GM15510 (cell line): Measurements from ENCODE around the gene DNM2.

Experiments
- POLR2A ChIP-seq: IDR thresholded peaks from 3 replicates; pipeline ENCODE4 v1.6.1; 2011; ENCODE audit warnings: borderline replicate concordance; ENCODE audit not compliant: insufficient read length; ENCODE audit errors: extremely low read depth

The DNM2 gene

GRCh38 chr19:10717356-10718204 lies at the start of gene DNM2:
TSS of gene DNM2 (plus strand) at chr19:10718079. CDS start at chr19:10718243, 164 bp downstream.
- peak; percentile 91 for TF ChIP-seq POLR2A

GRCh38 chr19:10669246-10669645 lies 48.6 kb upstream of the DNM2 start:
- TF ChIP-seq POLR2A = no peak

GRCh38 chr19:10670182-10670581 lies 47.7 kb upstream of the DNM2 start:
- no peak for TF ChIP-seq POLR2A

GRCh38 chr19:10670876-10671804 lies 46.7 kb upstream of the DNM2 start:
- no peak for TF ChIP-seq POLR2A

DNA sequence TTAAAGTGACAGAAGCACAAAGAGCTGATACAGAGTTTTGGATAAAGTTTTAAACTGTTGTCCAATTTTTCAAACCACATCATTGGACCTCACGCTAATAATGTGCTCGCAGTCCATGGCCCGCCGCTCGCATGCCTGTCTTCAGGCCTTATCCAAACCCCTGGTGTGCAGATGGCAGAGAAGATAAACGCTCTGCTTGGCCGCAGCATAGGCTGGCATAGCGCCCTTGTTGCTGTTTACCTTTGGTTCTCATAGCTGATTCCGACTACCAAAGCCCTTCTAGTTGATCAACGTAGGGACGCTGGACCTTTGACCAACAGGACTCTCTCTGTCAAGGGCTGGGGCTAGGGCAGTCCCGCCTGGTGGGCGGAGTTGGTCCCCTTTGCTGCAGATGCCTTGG lies 40.1 kb upstream of the DNM2 start:
- TF ChIP-seq POLR2A = no peak

DNA sequence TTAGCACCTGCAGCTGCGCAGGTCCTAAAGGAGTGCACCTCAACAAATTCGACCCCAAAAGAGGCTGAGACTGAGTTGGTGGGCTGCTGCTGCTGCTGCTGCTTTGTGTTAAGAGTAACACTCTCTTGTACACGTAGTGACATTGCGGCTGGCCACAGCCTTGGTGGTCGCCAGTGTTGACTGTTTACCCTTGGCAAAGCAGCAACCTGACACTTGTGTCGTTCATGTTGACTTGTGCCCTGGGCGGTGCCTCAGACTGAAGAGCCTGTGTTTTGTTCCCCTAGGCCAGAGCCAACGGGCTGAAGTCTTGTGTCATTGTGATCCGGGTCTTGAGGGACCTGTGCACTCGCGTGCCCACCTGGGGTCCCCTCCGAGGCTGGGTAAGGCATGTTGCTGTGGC lies 39.1 kb upstream of the DNM2 start:
- no peak for TF ChIP-seq POLR2A

DNA sequence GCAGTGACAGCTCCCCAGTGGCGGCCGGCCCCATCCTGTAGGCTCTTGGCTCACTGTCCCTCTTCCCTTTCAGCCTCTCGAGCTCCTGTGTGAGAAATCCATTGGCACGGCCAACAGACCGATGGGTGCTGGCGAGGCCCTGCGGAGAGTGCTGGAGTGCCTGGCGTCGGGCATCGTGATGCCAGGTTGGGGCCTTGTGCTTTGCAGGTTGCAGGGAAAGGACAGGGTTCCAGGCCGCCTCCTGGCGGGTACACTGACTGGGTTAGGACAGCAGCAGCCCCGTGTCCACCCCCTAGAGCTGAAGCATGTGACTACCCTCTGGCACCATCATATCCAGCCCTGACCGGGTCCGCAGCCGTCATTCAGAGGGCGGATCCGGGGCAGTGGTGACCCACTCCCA lies 38.1 kb upstream of the DNM2 start:
- no peak for TF ChIP-seq POLR2A

- no peak for TF ChIP-seq POLR2A
Observed at GRCh38 chr19:10680545-10681135, 37.2 kb upstream of the DNM2 start.

GRCh38 chr19:10681658-10682057 lies 36.2 kb upstream of the DNM2 start:
- TF ChIP-seq POLR2A = no peak

DNA sequence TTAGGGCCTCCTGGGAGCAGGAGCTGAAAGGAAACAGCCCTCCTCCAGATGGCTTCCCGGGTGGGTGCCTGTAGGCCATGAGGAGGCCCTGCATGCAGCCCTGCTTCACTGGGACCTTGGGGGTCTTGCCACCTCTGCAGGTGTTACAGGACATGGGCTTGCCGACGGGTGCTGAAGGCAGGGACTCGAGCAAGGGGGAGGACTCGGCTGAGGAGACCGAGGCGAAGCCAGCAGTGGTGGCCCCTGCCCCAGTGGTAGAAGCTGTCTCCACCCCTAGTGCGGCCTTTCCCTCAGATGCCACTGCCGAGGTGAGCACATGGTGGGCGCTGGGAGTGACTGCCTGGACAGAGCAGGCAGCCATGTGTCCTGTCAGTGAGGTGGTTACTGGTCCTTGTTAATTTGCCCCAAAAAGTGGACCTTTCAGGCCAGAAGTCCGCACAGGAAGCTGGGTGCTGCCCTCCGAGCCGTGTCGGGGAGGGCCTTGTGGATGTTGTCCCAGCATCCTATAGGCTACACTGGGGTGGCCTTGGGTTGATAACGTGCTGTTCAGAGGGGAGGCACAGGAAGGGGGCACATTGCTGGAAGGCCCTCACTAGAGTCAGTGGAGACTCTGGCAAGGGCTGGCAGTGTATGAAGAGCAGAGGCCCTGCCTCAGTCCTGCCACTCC lies 35.3 kb upstream of the DNM2 start:
- TF ChIP-seq POLR2A = no peak

GRCh38 chr19:10683064-10683426 lies 34.8 kb upstream of the DNM2 start:
- TF ChIP-seq POLR2A = no peak

GRCh38 chr19:10683582-10683981 lies 34.3 kb upstream of the DNM2 start:
- TF ChIP-seq POLR2A = no peak

DNA sequence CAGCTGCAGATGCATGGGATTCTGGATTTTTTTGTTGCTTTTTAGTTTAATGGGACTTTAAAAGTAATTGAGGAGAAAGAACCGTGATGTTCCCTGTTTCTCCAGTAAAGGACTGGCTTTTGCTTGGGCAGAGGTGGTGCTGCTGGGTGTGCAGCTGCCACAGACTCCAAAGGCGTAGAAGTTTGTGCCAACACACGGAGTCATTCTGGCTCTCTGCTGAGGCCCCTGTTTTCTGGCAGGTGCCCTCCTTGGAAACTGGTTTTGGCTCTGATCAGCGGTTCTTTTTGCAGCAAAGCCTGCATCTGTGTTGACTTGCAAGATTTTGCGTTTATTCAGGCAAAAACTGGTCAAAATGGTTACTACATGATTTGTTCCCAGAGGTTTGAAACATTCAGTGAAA lies 32.7 kb upstream of the DNM2 start:
- TF ChIP-seq POLR2A = no peak

- no peak for TF ChIP-seq POLR2A
Observed at GRCh38 chr19:10686193-10686592, 31.7 kb upstream of the DNM2 start.
